ENCODE data around the gene LSR.
"Not testable (repeated sequence)": the region's sequence is repeated elsewhere in the genome, so short reads cannot be mapped to it uniquely, and the experiment has no call there.

The LSR gene

GRCh38 chr19:35213663-35214632 is 34.9 kb upstream of the LSR start:
- Mint-ChIP-seq H3K36me3 (no peaks in the 10 kb centered on the region), H3K4me1 (peaks cover 44% of the 10 kb centered on the region), H3K27ac (peak overlapping the region; percentile 97), H3K4me3 (peak overlapping the region; percentile 46), H3K27me3 (no peaks in the 10 kb centered on the region), H3K9me3 (no peaks in the 10 kb centered on the region)
- ATAC-seq (ENCODE audit: low read depth) (peak; percentile 62), DNase-seq (ENCODE audit: low spot score in 2 of 2) (peak; percentile 73 to 83)

GRCh38 chr19:35214766-35215422 is 33.9 kb upstream of the LSR start:
- H3K4me3 Mint-ChIP-seq, result no peak overlapping the region
- no peak for ATAC-seq (ENCODE audit: low read depth)

GRCh38 chr19:35216016-35216832 is 32.6 kb upstream of the LSR start:
- H3K27ac Mint-ChIP-seq, result peak overlapping the region; percentile 97
- ATAC-seq (ENCODE audit: low read depth), result no peak
- H3K27me3 Mint-ChIP-seq, result no peaks in the 10 kb centered on the region
- no peaks in the 10 kb centered on the region for H3K36me3 Mint-ChIP-seq
- H3K4me1 Mint-ChIP-seq, result peaks cover 42% of the 10 kb centered on the region
- H3K4me3 Mint-ChIP-seq, result no peak overlapping the region
- peaks cover 3% of the 10 kb centered on the region for H3K9me3 Mint-ChIP-seq
- DNase-seq (ENCODE audit: low spot score in 2 of 2), result no peak

More at GRCh38 chr19:35214766-35215422, 33.9 kb upstream of the LSR start:
- H3K36me3 Mint-ChIP-seq, result no peaks in the 10 kb centered on the region
- peak overlapping the region; percentile 97 for H3K27ac Mint-ChIP-seq
- peaks cover 3% of the 10 kb centered on the region for H3K9me3 Mint-ChIP-seq
- peaks cover 45% of the 10 kb centered on the region for H3K4me1 Mint-ChIP-seq
- DNase-seq (ENCODE audit: low spot score in 2 of 2), result no peak
- H3K27me3 Mint-ChIP-seq, result no peaks in the 10 kb centered on the region

- Mint-ChIP-seq H3K4me3 (no peak overlapping the region), H3K27ac (peak overlapping the region; percentile 97), H3K9me3 (peaks cover 3% of the 10 kb centered on the region), H3K4me1 (peaks cover 35% of the 10 kb centered on the region), H3K27me3 (no peaks in the 10 kb centered on the region), H3K36me3 (no peaks in the 10 kb centered on the region)
- ATAC-seq (ENCODE audit: low read depth), result peak; percentile 14
- peak in 1 of 2 donors; percentile 42 for DNase-seq (ENCODE audit: low spot score in 2 of 2)
Observed at GRCh38 chr19:35216833-35217648, 31.8 kb upstream of the LSR start.

- peaks cover 3% of the 10 kb centered on the region for H3K9me3 Mint-ChIP-seq
- H3K27ac Mint-ChIP-seq, result no peak overlapping the region
- no peaks in the 10 kb centered on the region for H3K27me3 Mint-ChIP-seq
- ATAC-seq (ENCODE audit: low read depth) (no peak), DNase-seq (ENCODE audit: low spot score in 2 of 2) (no peak)
- H3K4me1 Mint-ChIP-seq, result peaks cover 29% of the 10 kb centered on the region
- H3K4me3 Mint-ChIP-seq, result no peak overlapping the region
- no peaks in the 10 kb centered on the region for H3K36me3 Mint-ChIP-seq
Observed at GRCh38 chr19:35217649-35217990, 31.2 kb upstream of the LSR start.

GRCh38 chr19:35219008-35219407 is 29.8 kb upstream of the LSR start:
- Mint-ChIP-seq H3K27me3 (no peaks in the 10 kb centered on the region), H3K4me3 (no peak overlapping the region), H3K9me3 (peaks cover 3% of the 10 kb centered on the region), H3K4me1 (peaks cover 21% of the 10 kb centered on the region), H3K36me3 (no peaks in the 10 kb centered on the region), H3K27ac (no peak overlapping the region)
- no peak for ATAC-seq (ENCODE audit: low read depth)
- DNase-seq (ENCODE audit: low spot score in 2 of 2), result no peak

GRCh38 chr19:35220315-35220921 is 28.4 kb upstream of the LSR start:
- DNase-seq (ENCODE audit: low spot score in 2 of 2) (no peak), ATAC-seq (ENCODE audit: low read depth) (no peak)
- H3K36me3 Mint-ChIP-seq, result no peaks in the 10 kb centered on the region
- H3K27ac Mint-ChIP-seq, result no peak overlapping the region
- H3K9me3 Mint-ChIP-seq, result peaks cover 3% of the 10 kb centered on the region
- peaks cover 17% of the 10 kb centered on the region for H3K4me1 Mint-ChIP-seq
- no peak overlapping the region for H3K4me3 Mint-ChIP-seq
- H3K27me3 Mint-ChIP-seq, result no peaks in the 10 kb centered on the region

- not testable (repeated sequence) for H3K9me3 Mint-ChIP-seq; ATAC-seq (ENCODE audit: low read depth); H3K27ac Mint-ChIP-seq; H3K27me3 Mint-ChIP-seq; H3K36me3 Mint-ChIP-seq; DNase-seq (ENCODE audit: low spot score in 2 of 2); H3K4me3 Mint-ChIP-seq
- peaks cover 18% of the 10 kb centered on the region for H3K4me1 Mint-ChIP-seq
Observed at GRCh38 chr19:35220973-35221590, 27.7 kb upstream of the LSR start.

- DNase-seq (ENCODE audit: low spot score in 2 of 2) (no peak), ATAC-seq (ENCODE audit: low read depth) (no peak)
- Mint-ChIP-seq H3K4me1 (peaks cover 11% of the 10 kb centered on the region), H3K4me3 (no peak overlapping the region), H3K36me3 (no peaks in the 10 kb centered on the region), H3K27me3 (no peaks in the 10 kb centered on the region), H3K9me3 (peaks cover 3% of the 10 kb centered on the region), H3K27ac (no peak overlapping the region)
Observed at GRCh38 chr19:35222373-35223015, 26.3 kb upstream of the LSR start.

- no peak overlapping the region for H3K27ac Mint-ChIP-seq
- peaks cover 11% of the 10 kb centered on the region for H3K4me1 Mint-ChIP-seq
- H3K36me3 Mint-ChIP-seq, result no peaks in the 10 kb centered on the region
- no peak overlapping the region for H3K4me3 Mint-ChIP-seq
- DNase-seq (ENCODE audit: low spot score in 2 of 2) (no peak), ATAC-seq (ENCODE audit: low read depth) (no peak)
- peaks cover 3% of the 10 kb centered on the region for H3K9me3 Mint-ChIP-seq
- H3K27me3 Mint-ChIP-seq, result no peaks in the 10 kb centered on the region
Observed at GRCh38 chr19:35223084-35223790, 25.6 kb upstream of the LSR start.

GRCh38 chr19:35223862-35224505 is 24.8 kb upstream of the LSR start:
- H3K27ac Mint-ChIP-seq, result no peak overlapping the region
- no peak overlapping the region for H3K4me3 Mint-ChIP-seq
- H3K36me3 Mint-ChIP-seq, result no peaks in the 10 kb centered on the region
- DNase-seq (ENCODE audit: low spot score in 2 of 2), result no peak
- peaks cover 11% of the 10 kb centered on the region for H3K4me1 Mint-ChIP-seq
- H3K27me3 Mint-ChIP-seq, result no peaks in the 10 kb centered on the region
- ATAC-seq (ENCODE audit: low read depth), result no peak
- peaks cover 3% of the 10 kb centered on the region for H3K9me3 Mint-ChIP-seq
